Measurements from ENCODE around the gene DDX55. TPM values are rescaled to one million over a fixed set of nuclear protein-coding genes. Genes with fewer than 3 reads are reported as not detected.

Gene DDX55
- total RNA-seq, 2 donors from 2014 or later: 20.6 to 41.8 TPM

DNA sequence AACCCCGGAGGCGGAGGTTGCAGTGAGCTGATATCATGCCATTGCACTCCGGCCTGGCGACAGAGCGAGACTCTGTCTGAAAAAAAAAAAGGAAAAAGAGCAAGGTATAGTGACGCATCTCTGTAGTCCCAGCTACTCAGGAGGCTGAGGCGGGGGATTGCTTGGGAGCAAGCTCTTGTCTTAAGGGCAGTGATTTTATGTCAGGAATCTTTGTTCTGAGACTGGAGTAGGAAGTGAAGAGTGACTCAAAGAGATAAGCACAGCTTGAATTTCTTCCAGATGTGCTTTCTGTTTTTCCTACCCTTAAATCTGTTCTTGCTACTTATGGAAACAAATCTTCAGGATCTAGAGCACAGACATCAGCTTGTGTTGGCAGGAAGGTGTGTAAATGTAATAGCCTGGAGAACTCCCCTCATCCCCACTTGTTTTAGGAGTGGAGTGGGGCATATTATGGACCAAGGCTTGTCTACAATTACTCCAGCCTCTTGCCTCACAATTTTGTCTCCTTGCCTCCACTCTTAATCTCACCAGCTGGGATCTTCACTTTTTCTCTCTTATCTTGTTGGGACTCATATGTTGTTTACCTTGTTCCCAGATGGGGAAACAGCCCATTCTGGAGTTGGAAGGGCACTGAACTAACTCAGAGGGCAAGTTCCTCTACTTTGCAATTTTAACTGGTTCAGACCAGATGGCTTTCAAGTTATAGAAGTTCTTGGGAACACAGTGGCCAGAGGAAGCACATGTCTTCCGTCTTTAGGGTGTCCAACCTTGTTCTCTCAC lies 10.0 kb upstream of the DDX55 start:
- Histone ChIP-seq H3K27me3 (replicated peaks; ENCODE audit: insufficient read depth) (no peaks in the 10 kb centered on the region), H3K4me3 (no peak overlapping the region), H3K9me3 (no peaks in the 10 kb centered on the region), H3K27ac (no peak overlapping the region), H3K36me3 (peaks cover 45% of the 10 kb centered on the region), H3K4me1 (ENCODE audit: control insufficient read depth in 1 of 2, low read depth in 2 of 2) (peaks cover 11 to 30% of the 10 kb centered on the region in 2 donors)
- no peak for DNase-seq (ENCODE audit: low spot score)
- TF ChIP-seq, protein P1, sequence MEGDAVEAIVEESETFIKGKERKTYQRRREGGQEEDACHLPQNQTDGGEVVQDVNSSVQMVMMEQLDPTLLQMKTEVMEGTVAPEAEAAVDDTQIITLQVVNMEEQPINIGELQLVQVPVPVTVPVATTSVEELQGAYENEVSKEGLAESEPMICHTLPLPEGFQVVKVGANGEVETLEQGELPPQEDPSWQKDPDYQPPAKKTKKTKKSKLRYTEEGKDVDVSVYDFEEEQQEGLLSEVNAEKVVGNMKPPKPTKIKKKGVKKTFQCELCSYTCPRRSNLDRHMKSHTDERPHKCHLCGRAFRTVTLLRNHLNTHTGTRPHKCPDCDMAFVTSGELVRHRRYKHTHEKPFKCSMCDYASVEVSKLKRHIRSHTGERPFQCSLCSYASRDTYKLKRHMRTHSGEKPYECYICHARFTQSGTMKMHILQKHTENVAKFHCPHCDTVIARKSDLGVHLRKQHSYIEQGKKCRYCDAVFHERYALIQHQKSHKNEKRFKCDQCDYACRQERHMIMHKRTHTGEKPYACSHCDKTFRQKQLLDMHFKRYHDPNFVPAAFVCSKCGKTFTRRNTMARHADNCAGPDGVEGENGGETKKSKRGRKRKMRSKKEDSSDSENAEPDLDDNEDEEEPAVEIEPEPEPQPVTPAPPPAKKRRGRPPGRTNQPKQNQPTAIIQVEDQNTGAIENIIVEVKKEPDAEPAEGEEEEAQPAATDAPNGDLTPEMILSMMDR (IDR thresholded peaks at IDR 0.05): no peak
- no peak for ATAC-seq (ENCODE audit: insufficient number of reproducible peaks, low FRiP score, low read depth)

DNA sequence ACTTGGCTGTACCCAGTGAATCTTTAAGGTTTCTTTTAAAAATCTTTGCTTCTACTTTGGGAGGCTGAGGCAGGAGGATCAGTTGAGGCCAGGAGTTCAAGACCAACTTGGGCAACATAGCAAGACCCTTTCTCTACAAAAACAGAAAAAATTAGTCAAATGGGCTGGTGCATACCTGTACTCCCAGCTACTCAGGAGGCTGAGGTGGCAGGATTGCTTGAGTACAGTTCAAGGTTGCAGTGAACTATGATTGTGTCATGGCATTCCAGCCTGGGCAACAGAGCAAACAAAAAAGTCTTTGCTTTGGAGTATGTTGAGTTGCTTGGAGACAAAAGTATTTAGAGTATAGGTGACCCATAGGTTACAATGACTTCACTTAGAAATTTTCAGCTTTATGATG lies 6.2 kb upstream of the DDX55 start:
- Histone ChIP-seq H3K27me3 (replicated peaks; ENCODE audit: insufficient read depth) (no peaks in the 10 kb centered on the region), H3K4me1 (ENCODE audit: control insufficient read depth in 1 of 2, low read depth in 2 of 2) (peaks cover 1 to 9% of the 10 kb centered on the region in 2 donors), H3K9me3 (no peaks in the 10 kb centered on the region), H3K27ac (no peak overlapping the region), H3K4me3 (no peak overlapping the region), H3K36me3 (peaks cover 38% of the 10 kb centered on the region)
- DNase-seq (ENCODE audit: low spot score) (no peak), ATAC-seq (ENCODE audit: insufficient number of reproducible peaks, low FRiP score, low read depth) (no peak)
- TF ChIP-seq, protein P1 (IDR thresholded peaks at IDR 0.05): no peak

DNA sequence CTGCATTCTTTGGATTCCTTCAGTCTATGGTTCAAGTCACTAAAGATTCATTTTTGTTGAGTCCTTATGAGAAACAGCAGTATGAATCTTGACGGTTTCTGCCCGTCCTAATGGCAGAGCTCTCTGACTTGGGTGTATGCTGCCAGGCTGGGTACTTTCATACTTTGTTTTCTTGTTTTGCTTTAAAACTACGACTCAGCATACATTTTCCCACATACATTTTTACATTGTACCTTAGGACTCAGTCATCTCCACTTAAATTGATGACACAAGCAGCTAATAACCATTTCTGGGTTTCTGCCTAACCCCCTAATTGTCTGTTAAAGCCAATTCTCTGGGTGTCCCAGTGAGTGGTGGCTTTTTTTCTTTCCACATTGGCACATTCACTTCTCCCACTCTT lies 4.8 kb upstream of the DDX55 start:
- Histone ChIP-seq H3K27me3 (replicated peaks; ENCODE audit: insufficient read depth) (no peaks in the 10 kb centered on the region), H3K27ac (no peak overlapping the region), H3K4me1 (ENCODE audit: control insufficient read depth in 1 of 2, low read depth in 2 of 2) (peaks cover 5 to 13% of the 10 kb centered on the region in 2 donors), H3K9me3 (no peaks in the 10 kb centered on the region), H3K4me3 (no peak overlapping the region), H3K36me3 (peaks cover 30% of the 10 kb centered on the region)
- DNase-seq (ENCODE audit: low spot score) (no peak), ATAC-seq (ENCODE audit: insufficient number of reproducible peaks, low FRiP score, low read depth) (no peak)
- TF ChIP-seq, protein P1 (IDR thresholded peaks at IDR 0.05): no peak

DNA sequence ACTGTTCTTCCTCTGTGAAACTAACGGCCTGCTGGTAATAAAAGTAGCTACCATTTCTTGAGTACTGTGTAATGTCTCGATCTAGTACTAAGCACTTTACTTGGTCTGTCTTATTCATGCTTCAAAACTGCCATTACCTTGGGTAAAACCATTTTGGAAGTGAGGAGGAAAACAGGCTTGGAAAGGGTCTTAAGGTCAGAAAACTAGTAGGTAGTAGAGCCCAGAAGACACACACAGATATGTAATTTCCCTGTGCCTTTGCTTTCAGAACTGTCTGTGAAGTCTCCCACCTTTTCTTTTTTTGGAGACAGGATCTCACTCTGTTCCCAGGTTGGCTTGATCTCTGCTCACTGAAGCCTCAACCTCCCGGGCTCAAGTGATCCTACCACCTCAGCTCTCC lies 3.4 kb upstream of the DDX55 start:
- Histone ChIP-seq H3K9me3 (no peaks in the 10 kb centered on the region), H3K4me1 (ENCODE audit: control insufficient read depth in 1 of 2, low read depth in 2 of 2) (peaks cover 12 to 19% of the 10 kb centered on the region in 2 donors), H3K4me3 (no peak overlapping the region), H3K27ac (no peak overlapping the region), H3K36me3 (peaks cover 21% of the 10 kb centered on the region), H3K27me3 (replicated peaks; ENCODE audit: insufficient read depth) (no peaks in the 10 kb centered on the region)
- no peak for ATAC-seq (ENCODE audit: insufficient number of reproducible peaks, low FRiP score, low read depth)
- TF ChIP-seq, protein P1 (IDR thresholded peaks at IDR 0.05): no peak
- no peak for DNase-seq (ENCODE audit: low spot score)

DNA sequence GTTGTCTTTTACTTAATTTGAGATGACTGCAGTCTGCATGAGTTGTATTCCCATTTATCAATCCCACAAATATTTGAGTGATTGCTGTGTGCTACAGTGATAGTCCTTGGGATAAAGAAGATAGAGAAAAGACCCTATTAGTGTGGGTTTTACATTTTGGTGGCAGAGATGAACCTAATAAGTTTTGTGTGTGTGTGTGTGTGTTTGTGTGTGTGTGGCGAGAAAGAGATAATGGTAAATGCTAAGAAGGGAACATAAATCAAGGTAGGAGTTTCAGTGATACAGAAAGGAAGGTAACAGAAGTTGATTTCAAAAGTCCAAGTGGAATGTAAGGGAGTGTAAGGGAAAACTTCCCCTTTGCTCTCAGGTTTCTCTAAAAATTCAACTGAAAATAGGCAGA lies 2.6 kb upstream of the DDX55 start:
- TF ChIP-seq, protein P1 (IDR thresholded peaks at IDR 0.05): no peak
- peaks cover 12 to 21% of the 10 kb centered on the region in 2 donors for H3K4me1 ChIP-seq (ENCODE audit: control insufficient read depth in 1 of 2, low read depth in 2 of 2)
- no peaks in the 10 kb centered on the region for H3K9me3 ChIP-seq
- no peak for ATAC-seq (ENCODE audit: insufficient number of reproducible peaks, low FRiP score, low read depth)
- no peaks in the 10 kb centered on the region for H3K27me3 ChIP-seq (replicated peaks; ENCODE audit: insufficient read depth)
- H3K36me3 ChIP-seq: peaks cover 20% of the 10 kb centered on the region
- no peak overlapping the region for H3K27ac ChIP-seq
- H3K4me3 ChIP-seq: no peak overlapping the region
- no peak for DNase-seq (ENCODE audit: low spot score)

Data from thoracic aorta (tissue), 2 donors.